SJSA1 (cell line): ENCODE results near the gene PSMB5. TPM values are rescaled to one million over a fixed set of nuclear protein-coding genes. Genes with fewer than 3 reads are reported as not detected.
A peak's percentile ranks its signal among the peaks of the same experiment; 100 is the strongest.

Experiments used
- DNase-seq, 2 experiments: peaks; one replicate each; pipeline ENCODE4 v3.0.0-alpha.2; 2015 to 2020; ENCODE audit warnings: low spot score in 2 of 2, low read depth in 1 of 2
- H3K27ac ChIP-seq: fragments of 250-450 bp; sonication (Bioruptor Pico); 2 replicates; pipeline ENCODE4 v1.5.1; 2020; ENCODE audit warnings: mild to moderate bottlenecking, moderate library complexity
- H3K27me3 ChIP-seq: fragments of 250-450 bp; sonication (Bioruptor Pico); replicated peaks from 2 replicates; pipeline ENCODE4 v1.5.1; 2020; ENCODE audit warnings: mild to moderate bottlenecking, moderate library complexity
- H3K36me3 ChIP-seq: fragments of 250-450 bp; sonication (Bioruptor Pico); 2 replicates; pipeline ENCODE4 v1.5.1; 2020; ENCODE audit warnings: mild to moderate bottlenecking
- H3K4me1 ChIP-seq: fragments of 250-450 bp; sonication (Bioruptor Pico); replicated peaks from 2 replicates; pipeline ENCODE4 v1.6.1; 2021; ENCODE audit warnings: mild to moderate bottlenecking
- H3K4me3 ChIP-seq: fragments of 250-450 bp; sonication (Bioruptor Pico); 2 replicates; pipeline ENCODE4 v1.5.1; 2020; ENCODE audit warnings: mild to moderate bottlenecking
- H3K9me3 ChIP-seq: fragments of 250-450 bp; sonication (Bioruptor Pico); replicated peaks from 2 replicates; pipeline ENCODE4 v1.5.1; 2020; ENCODE audit warnings: mild to moderate bottlenecking
- total RNA-seq: library from RNA; depleted of rRNA; stranded (reverse); fragments of >200 nt; shearing (Covaris generic); gene quantifications from 2 replicates; pipeline ENCODE4 v1.2.3, GENCODE V29; 2014

The PSMB5 gene
- total RNA-seq, 1 experiment from 2014 or later = 226 TPM

GRCh38 chr14:23067847-23068788 lies 33.4 kb upstream of the PSMB5 start:
- H3K36me3 ChIP-seq = peaks cover 88% of the 10 kb centered on the region
- no peaks in the 10 kb centered on the region for H3K9me3 ChIP-seq
- H3K27me3 ChIP-seq = no peaks in the 10 kb centered on the region
- no peak for DNase-seq
- H3K4me3 ChIP-seq = no peak overlapping the region
- H3K4me1 ChIP-seq = peaks cover 18% of the 10 kb centered on the region
- H3K27ac ChIP-seq = no peak overlapping the region

GRCh38 chr14:23066855-23067744 lies 32.4 kb upstream of the PSMB5 start:
- Histone ChIP-seq H3K27me3 (no peaks in the 10 kb centered on the region), H3K36me3 (peaks cover 88% of the 10 kb centered on the region), H3K4me1 (peaks cover 25% of the 10 kb centered on the region), H3K27ac (no peak overlapping the region), H3K4me3 (no peak overlapping the region), H3K9me3 (no peaks in the 10 kb centered on the region)
- no peak for DNase-seq

- Histone ChIP-seq H3K9me3 (no peaks in the 10 kb centered on the region), H3K4me1 (peaks cover 26% of the 10 kb centered on the region), H3K27me3 (no peaks in the 10 kb centered on the region), H3K4me3 (no peak overlapping the region), H3K27ac (no peak overlapping the region), H3K36me3 (peaks cover 91% of the 10 kb centered on the region)
- no peak for DNase-seq
Measured at GRCh38 chr14:23066368-23066767, 31.7 kb upstream of the PSMB5 start.

GRCh38 chr14:23063601-23064000 lies 28.9 kb upstream of the PSMB5 start:
- Histone ChIP-seq H3K4me1 (peaks cover 19% of the 10 kb centered on the region), H3K27ac (no peak overlapping the region), H3K9me3 (no peaks in the 10 kb centered on the region), H3K27me3 (no peaks in the 10 kb centered on the region), H3K4me3 (no peak overlapping the region), H3K36me3 (peaks cover 93% of the 10 kb centered on the region)
- no peak for DNase-seq

GRCh38 chr14:23062002-23062401 lies 27.3 kb upstream of the PSMB5 start:
- peaks cover 88% of the 10 kb centered on the region for H3K36me3 ChIP-seq
- H3K9me3 ChIP-seq = no peaks in the 10 kb centered on the region
- peak; percentile 91 to 95 for DNase-seq
- peak overlapping the region; percentile 77 for H3K27ac ChIP-seq
- no peaks in the 10 kb centered on the region for H3K27me3 ChIP-seq
- H3K4me3 ChIP-seq = no peak overlapping the region
- peaks cover 28% of the 10 kb centered on the region for H3K4me1 ChIP-seq

DNA sequence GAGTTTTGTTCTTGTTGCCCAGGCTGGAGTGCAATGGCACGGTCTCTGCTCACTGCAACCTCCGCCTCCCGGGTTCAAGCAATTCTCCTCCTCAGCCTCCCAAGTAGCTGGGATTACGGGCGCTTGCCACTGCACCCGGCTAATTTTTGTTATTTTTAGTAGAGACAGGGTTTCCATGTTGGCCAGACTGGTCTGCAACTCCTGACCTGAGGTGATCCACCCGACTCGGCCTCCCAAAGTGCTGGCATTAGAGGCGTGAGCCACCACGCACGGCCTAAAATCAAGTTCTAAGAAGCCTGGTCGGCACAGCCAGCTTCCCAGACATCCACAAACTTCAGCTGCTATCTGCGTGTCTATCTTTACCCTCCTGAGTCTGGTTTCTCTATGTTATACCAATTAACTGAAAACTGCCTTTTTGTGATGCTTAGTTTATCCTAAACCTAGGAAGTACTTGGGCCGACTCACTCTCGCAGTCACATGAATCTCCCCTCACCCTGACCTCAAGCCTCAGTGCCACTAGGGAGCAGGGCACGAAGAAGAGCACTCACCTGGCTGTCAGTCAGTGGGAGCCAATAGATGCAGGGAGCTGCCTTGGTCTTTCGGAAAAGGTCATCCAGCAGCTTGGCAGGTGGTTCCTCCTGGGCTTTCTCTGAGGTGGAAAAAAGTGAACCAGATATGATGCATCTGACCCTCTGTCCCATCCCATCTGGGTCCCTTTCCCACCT lies 26.0 kb upstream of the PSMB5 start:
- no peak overlapping the region for H3K27ac ChIP-seq
- no peaks in the 10 kb centered on the region for H3K27me3 ChIP-seq
- no peak overlapping the region for H3K4me3 ChIP-seq
- no peaks in the 10 kb centered on the region for H3K9me3 ChIP-seq
- peaks cover 76% of the 10 kb centered on the region for H3K36me3 ChIP-seq
- H3K4me1 ChIP-seq = peaks cover 41% of the 10 kb centered on the region
- no peak for DNase-seq

DNA sequence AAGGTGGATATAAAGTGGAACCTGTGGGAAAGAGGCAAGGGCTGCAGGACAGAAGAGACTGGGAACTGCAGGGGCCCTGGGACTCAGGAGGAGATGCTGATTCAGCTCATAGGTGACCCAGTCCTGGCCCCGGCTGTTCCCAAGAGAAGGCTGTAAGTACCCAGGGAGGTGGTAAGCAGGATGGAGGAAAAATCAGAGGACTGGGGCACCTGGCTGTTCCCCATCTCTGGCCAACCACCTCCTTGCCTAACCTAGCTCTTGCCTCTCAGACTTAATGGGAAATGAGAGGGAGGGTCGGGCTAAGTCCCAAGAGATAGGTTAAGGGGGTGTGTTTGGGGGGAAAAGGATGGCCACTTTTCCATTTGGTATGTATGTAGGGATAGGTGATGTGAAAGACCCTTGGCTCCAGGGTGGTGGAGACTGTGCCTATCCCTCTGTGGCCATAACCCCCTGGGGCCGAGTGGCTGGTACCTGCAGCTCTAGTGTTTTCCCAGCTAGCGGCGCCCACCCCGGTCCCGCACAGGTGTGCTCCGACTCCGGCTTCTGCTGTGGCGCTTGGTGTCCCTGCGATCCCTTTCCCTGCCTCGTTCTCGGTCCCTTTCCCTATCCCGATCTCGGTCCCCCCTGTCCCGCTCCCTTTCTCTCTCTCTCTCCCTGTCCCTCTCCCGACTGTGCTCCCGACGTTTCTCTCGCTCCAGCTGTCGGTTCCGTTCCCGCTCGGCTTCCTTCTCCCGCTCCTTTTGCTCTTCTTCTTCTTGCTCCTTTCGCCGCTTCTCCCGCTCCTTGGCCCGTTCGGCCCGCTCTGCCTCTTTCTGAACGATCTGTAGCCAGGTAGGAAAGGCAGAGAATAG lies 24.2 kb upstream of the PSMB5 start:
- H3K4me1 ChIP-seq = peaks cover 43% of the 10 kb centered on the region
- no peak overlapping the region for H3K4me3 ChIP-seq
- DNase-seq = no peak
- no peak overlapping the region for H3K27ac ChIP-seq
- peaks cover 58% of the 10 kb centered on the region for H3K36me3 ChIP-seq
- H3K9me3 ChIP-seq = no peaks in the 10 kb centered on the region
- H3K27me3 ChIP-seq = no peaks in the 10 kb centered on the region

GRCh38 chr14:23057757-23058653 lies 23.3 kb upstream of the PSMB5 start:
- peaks cover 50% of the 10 kb centered on the region for H3K36me3 ChIP-seq
- peak; percentile 83 to 91 for DNase-seq
- H3K27ac ChIP-seq = peak overlapping the region; percentile 26; the same call in 1 of the 2 replicates

DNA sequence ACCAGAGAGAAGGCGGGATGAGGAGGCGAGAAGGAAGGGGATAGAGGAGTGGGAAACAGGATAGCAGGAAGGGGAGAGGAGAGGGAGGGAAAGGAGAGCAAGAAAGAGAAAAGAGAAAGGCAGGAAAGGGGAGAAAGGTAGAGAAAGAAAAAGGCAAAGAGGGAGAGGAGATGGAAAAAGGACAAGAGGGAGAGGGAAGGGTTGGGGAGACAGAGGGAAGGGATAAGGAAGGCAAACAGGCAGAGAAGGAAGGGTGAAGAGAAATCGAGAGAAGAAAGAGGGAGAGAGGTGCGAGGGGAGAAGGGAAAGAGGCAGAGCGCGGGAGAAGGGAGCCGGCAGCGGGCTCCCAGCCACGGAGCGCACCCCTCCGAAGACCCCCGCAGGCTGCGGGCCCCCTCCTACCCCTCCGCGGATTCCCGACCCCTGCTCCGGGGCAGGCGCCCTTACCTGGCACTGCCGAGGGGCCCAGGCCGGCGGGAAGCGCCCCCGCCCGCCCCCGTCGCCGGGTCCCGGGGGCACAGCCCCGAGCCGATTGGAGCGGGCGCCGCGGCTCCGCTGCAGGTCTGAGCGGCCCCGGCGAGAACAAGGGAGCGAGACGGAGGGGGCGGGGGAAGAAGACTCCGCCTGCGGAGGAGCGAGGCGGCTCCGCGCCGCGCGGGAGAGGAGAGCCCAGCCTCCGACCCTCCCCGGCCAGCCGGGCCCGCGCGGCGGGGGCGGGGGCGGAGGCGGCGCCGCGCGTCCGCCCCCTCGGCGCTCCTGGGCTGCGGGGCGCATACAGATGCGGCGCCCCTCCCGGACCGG lies 22.5 kb upstream of the PSMB5 start, which contains the start of gene CDH24:
CDH24 (minus strand) TSS at position 565 of the 801 bp plus-strand sequence. CDS start 1,787 bp downstream, outside the sequence.
- no peaks in the 10 kb centered on the region for H3K27me3 ChIP-seq
- DNase-seq = peak; percentile 65 to 78
- peaks cover 32% of the 10 kb centered on the region for H3K4me1 ChIP-seq
- peak within 1 kb of the TSS; percentile 26; the same call in 1 of the 2 replicates for H3K27ac ChIP-seq
- H3K4me3 ChIP-seq = peak within 1 kb of the TSS; percentile 61
- H3K9me3 ChIP-seq = no peaks in the 10 kb centered on the region
- peaks cover 41% of the 10 kb centered on the region for H3K36me3 ChIP-seq

More at GRCh38 chr14:23057757-23058653, 23.3 kb upstream of the PSMB5 start:
- Histone ChIP-seq H3K4me3 (peak overlapping the region; percentile 61), H3K9me3 (no peaks in the 10 kb centered on the region), H3K4me1 (peaks cover 40% of the 10 kb centered on the region), H3K27me3 (no peaks in the 10 kb centered on the region)

GRCh38 chr14:23056145-23056955 lies 21.6 kb upstream of the PSMB5 start:
- Histone ChIP-seq H3K27ac (no peak overlapping the region), H3K27me3 (no peaks in the 10 kb centered on the region), H3K36me3 (peaks cover 33% of the 10 kb centered on the region), H3K4me3 (peak overlapping the region; percentile 61), H3K9me3 (no peaks in the 10 kb centered on the region), H3K4me1 (peaks cover 24% of the 10 kb centered on the region)
- DNase-seq = peak; percentile 79 to 81
